HUDEP-2 (cell line): Measurements from ENCODE around the gene HCN2.

Experiments used
- DNase-seq, 76 experiments: peaks; one replicate each; lab custom pipeline; 2025; ENCODE audit not compliant: unreplicated experiment in 76 of 76; lab: John Stamatoyannopoulos, UW

Gene HCN2

GRCh38 chr19:589693-590395 lies at the start of gene HCN2:
HCN2 (plus strand) TSS chr19:589881; CDS start chr19:589946, 65 bp downstream.
- no peak for DNase-seq

GRCh38 chr19:540867-541637 lies 48.6 kb upstream of the HCN2 start:
- no peak for DNase-seq

GRCh38 chr19:541699-542098 lies 48.0 kb upstream of the HCN2 start:
- no peak for DNase-seq

- no peak for DNase-seq
Measured at GRCh38 chr19:542173-542866, 47.4 kb upstream of the HCN2 start.

DNA sequence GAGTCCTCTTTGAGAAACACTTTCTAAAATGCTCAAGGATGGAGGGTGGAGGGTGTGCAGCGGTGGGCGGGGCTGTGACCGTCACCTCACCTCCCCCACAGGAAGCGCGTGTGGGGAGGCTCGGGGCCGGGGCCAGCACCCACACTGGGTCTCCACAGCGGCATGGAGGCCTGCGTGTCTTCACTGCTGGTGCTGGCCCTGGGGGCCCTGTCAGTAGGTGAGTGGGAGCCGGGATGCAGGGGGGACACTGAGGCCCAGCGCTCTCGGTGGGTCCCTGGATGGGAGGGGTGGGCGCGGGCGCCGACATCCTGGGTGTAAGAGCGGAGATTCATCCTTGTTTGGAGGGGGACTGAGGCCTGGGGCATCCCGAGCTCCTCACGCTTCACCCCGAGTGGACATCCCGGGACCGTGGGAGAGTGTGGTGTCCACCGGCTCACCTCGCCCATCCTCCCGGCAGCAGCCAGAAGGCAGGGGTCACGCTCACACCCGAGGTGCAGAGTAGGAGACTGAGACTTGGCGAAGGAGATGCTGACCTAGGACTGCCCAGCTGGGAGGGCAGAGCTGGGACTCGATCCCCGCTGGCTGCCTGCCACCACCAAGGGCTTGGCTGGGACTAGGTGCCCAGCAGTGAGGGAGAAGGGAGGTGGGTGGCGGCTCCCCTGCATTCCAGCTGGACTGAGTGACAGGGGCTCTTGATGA lies 45.6 kb upstream of the HCN2 start, which contains the start of gene GZMM:
TSS of gene GZMM (plus strand) at position 144 of the 699 bp plus-strand sequence. CDS start at position 163, 19 bp downstream.
- DNase-seq = no peak

- DNase-seq = no peak
Measured at GRCh38 chr19:547117-547516, 42.6 kb upstream of the HCN2 start.

- DNase-seq = no peak
Measured at GRCh38 chr19:547836-548720, 41.6 kb upstream of the HCN2 start.

DNA sequence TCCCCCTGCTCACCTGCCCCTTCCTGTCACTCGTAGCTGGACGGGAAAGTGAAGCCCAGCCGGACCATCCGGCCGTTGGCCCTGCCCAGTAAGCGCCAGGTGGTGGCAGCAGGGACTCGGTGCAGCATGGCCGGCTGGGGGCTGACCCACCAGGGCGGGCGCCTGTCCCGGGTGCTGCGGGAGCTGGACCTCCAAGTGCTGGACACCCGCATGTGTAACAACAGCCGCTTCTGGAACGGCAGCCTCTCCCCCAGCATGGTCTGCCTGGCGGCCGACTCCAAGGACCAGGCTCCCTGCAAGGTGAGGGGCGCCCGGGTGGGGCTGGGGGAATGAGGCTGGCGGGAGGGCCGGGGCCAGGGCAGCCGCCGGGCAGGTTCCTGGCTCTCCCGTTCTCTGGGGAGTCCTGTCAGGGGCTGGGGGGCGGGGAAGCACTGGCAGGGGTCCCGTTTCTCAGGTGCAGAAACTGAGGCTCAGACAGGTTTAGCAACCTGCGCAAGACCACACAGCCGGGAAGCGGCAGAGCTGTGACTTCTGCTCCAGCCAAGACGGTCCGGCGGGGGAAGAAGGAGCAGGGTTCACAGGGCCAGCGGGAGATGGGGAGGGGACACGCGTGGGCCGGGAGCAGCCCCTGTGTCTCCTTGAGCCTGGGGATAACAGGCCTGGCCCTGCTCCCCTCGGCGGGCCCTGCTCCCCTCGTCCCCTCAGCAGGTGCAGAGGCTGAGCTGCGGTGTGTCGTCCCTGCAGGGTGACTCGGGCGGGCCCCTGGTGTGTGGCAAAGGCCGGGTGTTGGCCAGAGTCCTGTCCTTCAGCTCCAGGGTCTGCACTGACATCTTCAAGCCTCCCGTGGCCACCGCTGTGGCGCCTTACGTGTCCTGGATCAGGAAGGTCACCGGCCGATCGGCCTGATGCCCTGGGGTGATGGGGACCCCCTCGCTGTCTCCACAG lies 40.5 kb upstream of the HCN2 start:
- no peak for DNase-seq

DNA sequence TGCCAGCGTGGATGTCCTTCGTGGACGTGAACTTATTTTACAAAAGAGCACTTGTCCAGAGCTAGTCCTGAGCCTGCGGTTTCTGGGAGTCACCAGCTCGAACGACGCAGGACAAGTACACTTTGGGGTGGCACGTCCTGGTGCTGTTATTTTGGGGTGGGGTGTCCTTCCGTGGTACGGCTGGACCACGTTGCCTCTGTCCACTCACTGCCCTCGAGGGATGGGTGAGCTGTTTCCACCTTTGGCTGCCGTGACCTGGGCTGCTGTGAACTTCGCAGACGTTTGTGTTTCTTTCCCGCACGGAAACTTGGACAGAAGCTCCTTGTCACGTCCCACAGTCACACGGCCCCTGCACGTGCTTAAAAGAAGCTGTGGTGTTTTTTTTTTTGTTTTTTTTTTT lies 34.9 kb upstream of the HCN2 start:
- DNase-seq = no peak

GRCh38 chr19:555474-555808 lies 34.2 kb upstream of the HCN2 start:
- DNase-seq = no peak

GRCh38 chr19:556611-557382 lies 32.9 kb upstream of the HCN2 start:
- peak in 6 of 76 experiments; percentile 36 to 85 (median 42) for DNase-seq

GRCh38 chr19:558770-559439 lies 30.8 kb upstream of the HCN2 start:
- DNase-seq = no peak

DNA sequence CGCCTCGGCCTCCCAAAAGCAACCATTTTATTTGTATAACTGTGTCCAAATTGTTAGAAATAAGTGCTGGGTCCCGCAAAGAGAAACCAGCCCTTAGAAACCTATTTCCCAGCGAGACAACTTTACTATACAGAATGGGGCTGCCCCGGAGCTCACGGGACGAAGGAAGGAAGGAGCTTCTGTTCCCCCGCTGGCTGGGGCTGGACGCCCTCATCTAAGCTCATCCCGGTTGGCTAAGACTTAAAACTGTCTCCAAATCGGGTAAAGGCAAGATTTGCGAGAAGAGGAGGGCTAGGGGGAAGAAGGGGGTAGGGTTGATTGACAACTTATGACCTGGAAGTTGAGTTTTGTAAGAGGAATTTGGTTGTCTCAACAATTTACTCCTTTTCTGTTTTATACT lies 29.6 kb upstream of the HCN2 start:
- no peak for DNase-seq

DNA sequence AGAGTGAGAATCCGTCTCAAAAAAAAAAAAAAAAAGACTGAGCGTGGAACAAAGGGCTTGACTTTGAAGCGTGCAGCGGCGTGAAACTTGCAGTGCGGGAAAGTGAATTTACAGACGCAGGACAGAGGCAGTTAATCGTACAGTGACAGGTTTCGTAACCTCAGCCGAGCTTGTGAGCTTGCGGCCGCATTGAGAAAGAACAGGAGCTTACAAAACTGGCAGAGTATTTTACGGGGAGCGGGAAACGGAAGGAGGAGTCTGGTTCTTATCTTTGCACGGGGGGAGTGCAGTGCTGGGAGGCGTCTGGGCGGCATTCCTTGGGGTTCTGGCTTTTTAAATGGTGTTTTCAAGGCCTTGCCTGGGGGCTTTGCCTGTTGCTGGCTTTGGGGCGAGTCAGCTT lies 23.3 kb upstream of the HCN2 start:
- DNase-seq = peak in 25 of 76 experiments; percentile 15 to 61 (median 41)

- DNase-seq = no peak
Measured at GRCh38 chr19:566844-567243, 22.8 kb upstream of the HCN2 start.

DNA sequence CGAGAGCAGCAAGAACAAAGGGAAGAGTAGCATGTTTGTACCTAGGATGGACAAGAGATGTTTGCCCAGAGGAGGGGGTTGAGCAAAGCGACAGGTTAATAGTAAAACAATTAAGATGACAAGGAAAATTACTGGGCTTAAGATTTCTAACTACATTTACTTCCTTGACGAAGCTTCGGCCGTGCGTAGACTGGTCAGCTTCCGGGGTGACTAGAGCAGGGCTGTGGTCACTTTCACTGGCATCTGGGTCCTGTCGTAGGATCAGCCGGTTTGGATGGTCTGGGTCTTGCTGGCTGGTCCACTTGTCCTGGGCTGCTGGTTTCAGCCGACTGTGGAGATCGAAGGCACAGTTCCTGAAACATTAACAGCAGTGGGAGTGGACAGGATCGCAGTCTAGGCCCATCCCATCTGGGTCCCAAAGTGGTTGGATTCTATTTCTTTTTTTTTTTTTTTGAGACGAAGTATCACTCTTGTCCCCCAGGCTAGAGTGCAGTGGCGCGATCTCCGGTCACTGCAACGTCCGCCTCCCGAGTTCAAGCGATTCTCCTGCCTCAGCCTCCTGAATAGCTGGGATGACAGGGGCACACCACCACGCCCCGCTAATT lies 22.3 kb upstream of the HCN2 start:
- no peak for DNase-seq

DNA sequence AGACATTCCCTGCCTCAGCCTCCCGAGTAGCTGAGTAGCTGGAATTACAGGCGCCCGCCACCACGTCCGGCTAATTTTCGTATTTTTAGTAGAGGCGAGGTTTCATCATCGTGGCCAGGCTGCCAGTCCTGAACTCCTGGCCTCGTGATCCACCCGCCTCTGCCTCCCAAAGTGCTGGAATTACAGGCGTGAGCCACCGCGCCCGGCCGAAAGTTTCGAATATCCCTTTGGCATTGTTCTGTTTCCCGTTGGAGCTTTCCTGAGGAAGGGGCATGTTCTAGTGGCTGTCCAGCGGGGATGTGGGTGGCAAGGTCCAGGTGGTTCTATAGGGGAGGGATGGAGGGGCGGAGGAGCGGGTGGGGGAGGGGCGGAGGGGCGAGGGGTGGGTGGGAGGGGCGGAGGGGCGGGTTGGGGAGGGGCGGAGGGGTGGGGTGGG lies 19.4 kb upstream of the HCN2 start:
- no peak for DNase-seq
